Lung (tissue), 13 donors: ENCODE data around the gene CIAO3. TPM values are rescaled to one million over a fixed set of nuclear protein-coding genes. Genes with fewer than 3 reads are reported as not detected.

ENCODE experiments used
- ATAC-seq: fragments of 200-7000 bp; cut with Tn5 transposase; one replicate; pipeline ENCODE4 v1.9.1; 2020; ENCODE audit warnings: moderate number of reproducible peaks; ENCODE audit not compliant: insufficient read depth, low FRiP score
- DNase-seq, 3 donors: peaks; one replicate each; pipeline ENCODE4 v3.0.0-alpha.2; 2013 to 2017
- H3K27ac ChIP-seq, 2 donors: one replicate each; pipeline ENCODE4 v1.5.1; 2013; ENCODE audit warnings: mild to moderate bottlenecking in 2 of 2, moderate library complexity in 2 of 2, control low read depth in 1 of 2, inconsistent platforms in 1 of 2, low read depth in 1 of 2, low read length in 1 of 2
- H3K27me3 ChIP-seq, 3 donors: one replicate each; pipeline ENCODE4 v1.5.1; 2013; ENCODE audit warnings: low read length in 2 of 3; ENCODE audit not compliant: control insufficient read depth in 3 of 3, insufficient read depth in 3 of 3
- H3K36me3 ChIP-seq, 4 donors: one replicate each; pipeline ENCODE4 v1.5.1; 2013; ENCODE audit warnings: low read length in 4 of 4, mild to moderate bottlenecking in 1 of 4, moderate library complexity in 1 of 4; ENCODE audit not compliant: control insufficient read depth in 4 of 4, insufficient read depth in 4 of 4
- H3K4me1 ChIP-seq, 5 donors: one replicate each; pipeline ENCODE4 v1.5.1; 2013; ENCODE audit warnings: low read length in 5 of 5, mild to moderate bottlenecking in 2 of 5, moderate library complexity in 1 of 5; ENCODE audit not compliant: control insufficient read depth in 5 of 5, insufficient read depth in 5 of 5
- H3K4me3 ChIP-seq: one replicate; pipeline ENCODE4 v1.5.1; 2013; ENCODE audit warnings: mild to moderate bottlenecking, control low read depth, moderate library complexity
- H3K9ac ChIP-seq, 2 donors: one replicate each; pipeline ENCODE4 v1.5.1; 2013; ENCODE audit warnings: low read length in 2 of 2, control low read depth in 1 of 2; ENCODE audit not compliant: insufficient read depth in 1 of 2
- H3K9me3 ChIP-seq, 4 donors: one replicate each; pipeline ENCODE4 v1.5.1; 2013; ENCODE audit warnings: low read length in 3 of 4, mild to moderate bottlenecking in 1 of 4, moderate library complexity in 1 of 4; ENCODE audit not compliant: control insufficient read depth in 4 of 4, insufficient read depth in 3 of 4
- CTCF ChIP-seq: IDR thresholded peaks from 2 replicates; pipeline ENCODE4 v1.5.1; 2012; ENCODE audit warnings: mild to moderate bottlenecking; ENCODE audit errors: control extremely low read depth, extremely low read depth
- WGBS, 2 donors: extraction: QIAGEN DNeasy Blood & Tissue Kit; methylation state at CpG; one replicate each; pipeline ENCODE4 v1.1.7; 2013; 5-methylcytosine and 5-hydroxymethylcytosine counted together
- polyA plus RNA-seq, 2 donors: library from polyadenylated mRNA; stranded (reverse); fragments of 200-250 nt; gene quantifications; one replicate each; pipeline ENCODE4 v1.2.1, GENCODE V29; 2013
- small RNA-seq: library from RNA; depleted of rRNA; stranded (forward); fragments of <200 nt; gene quantifications from one replicate; pipeline ENCODE3, GENCODE V24; 2014; ENCODE audit warnings: low replicate concordance
- total RNA-seq, 2 donors: library from RNA; depleted of rRNA in 1 of 2; stranded (reverse); fragments of >200 nt in 1 of 2; gene quantifications; one replicate each; pipeline ENCODE4 v1.2.1, GENCODE V29; 2014 to 2021
- donor health status: control.
- donor health status: control.
- donor health status: Bipolar disorder and iron deficiency.
- donor health status: healthy.
- donor health status: DM: yes; HTN: yes; CAD: no.

The CIAO3 gene
- total and polyA plus RNA-seq, 4 donors: 21.0 to 40.6 (median 30.7) TPM

- Histone ChIP-seq H3K36me3 (peaks cover 3 to 21% (median 16%) of the 10 kb centered on the region in 4 donors), H3K9me3 (no peaks in the 10 kb centered on the region), H3K9ac (no peak overlapping the region), H3K4me1 (peaks cover 4 to 35% (median 25%) of the 10 kb centered on the region in 5 donors), H3K4me3 (peak overlapping the region; percentile 84), H3K27ac (peak overlapping the region; percentile 83 to 94), H3K27me3 (no peaks in the 10 kb centered on the region)
- TF ChIP-seq CTCF: no peak
- 45 to 51% methylated on average over 44 of the region's 44 CpGs for WGBS, 2 donors
- DNase-seq (no peak), ATAC-seq (no peak)
Observed at GRCh38 chr16:680967-681745, 59.6 kb downstream of the CIAO3 start.

GRCh38 chr16:680625-680945 lies 60.2 kb downstream of the CIAO3 start:
- H3K4me3 ChIP-seq: peak overlapping the region; percentile 84
- H3K9ac ChIP-seq: no peak overlapping the region
- H3K27me3 ChIP-seq: no peaks in the 10 kb centered on the region
- ATAC-seq (no peak), DNase-seq (no peak)
- H3K27ac ChIP-seq: peak overlapping the region; percentile 83 to 94
- H3K4me1 ChIP-seq: peaks cover 4 to 37% (median 25%) of the 10 kb centered on the region in 5 donors
- 0% methylated on average over 20 to 38 of the region's 38 CpGs for WGBS, 2 donors
- H3K36me3 ChIP-seq: peaks cover 3 to 19% (median 15%) of the 10 kb centered on the region in 4 donors
- no peaks in the 10 kb centered on the region for H3K9me3 ChIP-seq
- no peak for TF ChIP-seq CTCF

- Histone ChIP-seq H3K27me3 (no peaks in the 10 kb centered on the region), H3K9me3 (no peaks in the 10 kb centered on the region), H3K9ac (no peak within 1 kb of the TSS), H3K36me3 (peaks cover 3 to 17% (median 15%) of the 10 kb centered on the region in 4 donors), H3K27ac (peak within 1 kb of the TSS; percentile 92 to 94), H3K4me3 (peak within 1 kb of the TSS; percentile 84), H3K4me1 (peaks cover 4 to 37% (median 25%) of the 10 kb centered on the region in 5 donors)
- 1 to 2% methylated on average over 72 to 91 of the region's 91 CpGs for WGBS, 2 donors
- TF ChIP-seq CTCF: no peak
- DNase-seq (peak; percentile 85 to 93 (median 89)), ATAC-seq (peak; percentile 76)
Observed at GRCh38 chr16:679814-680624, 60.8 kb downstream of the CIAO3 start, which contains the start of gene STUB1. Gene STUB1, plus strand, starts transcription at chr16:680410. Its CDS starts 116 bp downstream, at chr16:680526.

Small RNAs within 50 kb of the gene (small RNA-seq; reads per million reads assigned to genes)
- not detected for gene MIR662

Other genes with a start within 250 kb of the CIAO3 start
- gene CAPN15, start 213.3 kb downstream of the CIAO3 start, total RNA-seq: 10 to 100 TPM; 14.4 to 64.1 TPM
- 10 to 100 TPM; 37.2 to 40.6 TPM for gene CAPN15, start 213.3 kb downstream of the CIAO3 start, polyA plus RNA-seq
- not detected for gene PRR35, start 180.6 kb downstream of the CIAO3 start, total RNA-seq
- gene PRR35, start 180.6 kb downstream of the CIAO3 start, polyA plus RNA-seq: not detected
- 1 to 10 TPM; 7.0 to 8.6 TPM for gene NHLRC4, start 174.0 kb downstream of the CIAO3 start, total RNA-seq
- gene NHLRC4, start 174.0 kb downstream of the CIAO3 start, polyA plus RNA-seq: 1 to 10 TPM; 2.3 to 4.5 TPM
- 10 to 100 TPM; 34.9 to 81.2 TPM for gene PIGQ, start 171.0 kb downstream of the CIAO3 start, total RNA-seq
- 10 to 100 TPM; 41.5 to 98.2 TPM for gene PIGQ, start 171.0 kb downstream of the CIAO3 start, polyA plus RNA-seq
- gene RAB40C, start 150.9 kb downstream of the CIAO3 start, total RNA-seq: 10 to 100 TPM; 25.1 to 58.9 TPM
- gene RAB40C, start 150.9 kb downstream of the CIAO3 start, polyA plus RNA-seq: 10 to 100 TPM; 34.0 to 53.8 TPM
- 1 to 10 TPM in 1 of 2 donors, under 1 TPM in 1; 0.31 to 2.5 TPM for gene WFIKKN1, start 110.0 kb downstream of the CIAO3 start, total RNA-seq
- under 1 TPM; 0.44 to 0.79 TPM for gene WFIKKN1, start 110.0 kb downstream of the CIAO3 start, polyA plus RNA-seq
- 10 to 100 TPM; 36.1 to 89.8 TPM for gene METTL26, start 104.7 kb downstream of the CIAO3 start, total RNA-seq
- gene METTL26, start 104.7 kb downstream of the CIAO3 start, polyA plus RNA-seq: 100 to 1,000 TPM; 138 to 200 TPM
- 10 to 100 TPM in 1 of 2 donors, 1 to 10 TPM in 1; 9.1 to 61.6 TPM for gene MCRIP2, start 99.2 kb downstream of the CIAO3 start, total RNA-seq
- gene MCRIP2, start 99.2 kb downstream of the CIAO3 start, polyA plus RNA-seq: 100 to 1,000 TPM in 1 of 2 donors, 10 to 100 TPM in 1; 45.0 to 109 TPM
- gene WDR90, start 91.6 kb downstream of the CIAO3 start, total RNA-seq: 10 to 100 TPM; 22.4 to 74.2 TPM
- 10 to 100 TPM; 18.6 to 33.4 TPM for gene WDR90, start 91.6 kb downstream of the CIAO3 start, polyA plus RNA-seq
- 100 to 1,000 TPM in 1 of 2 donors, 10 to 100 TPM in 1; 40.5 to 121 TPM for gene RHOT2, start 72.9 kb downstream of the CIAO3 start, total RNA-seq
- 100 to 1,000 TPM; 111 to 119 TPM for gene RHOT2, start 72.9 kb downstream of the CIAO3 start, polyA plus RNA-seq
- 1 to 10 TPM in 1 of 2 donors, under 1 TPM in 1; 0.91 to 5.4 TPM for gene RHBDL1, start 65.3 kb downstream of the CIAO3 start, total RNA-seq
- gene RHBDL1, start 65.3 kb downstream of the CIAO3 start, polyA plus RNA-seq: 1 to 10 TPM in 1 of 2 donors, under 1 TPM in 1; 0.98 to 2.2 TPM
- 100 to 1,000 TPM in 1 of 2 donors, 10 to 100 TPM in 1; 58.8 to 131 TPM for gene STUB1, start 60.6 kb downstream of the CIAO3 start, total RNA-seq
- gene STUB1, start 60.6 kb downstream of the CIAO3 start, polyA plus RNA-seq: 100 to 1,000 TPM; 113 to 131 TPM
- gene JMJD8, start 56.7 kb downstream of the CIAO3 start, total RNA-seq: 10 to 100 TPM; 32.5 to 90.3 TPM
- 10 to 100 TPM; 48.4 to 67.5 TPM for gene JMJD8, start 56.7 kb downstream of the CIAO3 start, polyA plus RNA-seq
- gene WDR24, start 50.6 kb downstream of the CIAO3 start, total RNA-seq: 10 to 100 TPM in 1 of 2 donors, 1 to 10 TPM in 1; 8.1 to 16.3 TPM
- 1 to 10 TPM; 8.1 to 9.8 TPM for gene WDR24, start 50.6 kb downstream of the CIAO3 start, polyA plus RNA-seq
- gene FBXL16, start 35.2 kb downstream of the CIAO3 start, total RNA-seq: 1 to 10 TPM in 1 of 2 donors, under 1 TPM in 1; 0.14 to 7.4 TPM
- gene FBXL16, start 35.2 kb downstream of the CIAO3 start, polyA plus RNA-seq: 1 to 10 TPM in 1 of 2 donors, under 1 TPM in 1; 0.93 to 5.0 TPM
- 10 to 100 TPM; 10.9 to 67.3 TPM for gene METRN, start 25.9 kb downstream of the CIAO3 start, total RNA-seq
- 10 to 100 TPM; 30.3 to 52.7 TPM for gene METRN, start 25.9 kb downstream of the CIAO3 start, polyA plus RNA-seq
- 10 to 100 TPM in 1 of 2 donors, 1 to 10 TPM in 1; 9.2 to 65.7 TPM for gene ANTKMT, start 19.9 kb downstream of the CIAO3 start, total RNA-seq
- 10 to 100 TPM; 35.5 to 56.3 TPM for gene ANTKMT, start 19.9 kb downstream of the CIAO3 start, polyA plus RNA-seq
- gene CCDC78, start 14.6 kb downstream of the CIAO3 start, total RNA-seq: 10 to 100 TPM; 35.7 to 71.6 TPM
- 10 to 100 TPM; 25.6 to 38.3 TPM for gene CCDC78, start 14.6 kb downstream of the CIAO3 start, polyA plus RNA-seq
- 10 to 100 TPM in 1 of 2 donors, 1 to 10 TPM in 1; 4.1 to 26.7 TPM for gene HAGHL, start 13.9 kb downstream of the CIAO3 start, total RNA-seq
- gene HAGHL, start 13.9 kb downstream of the CIAO3 start, polyA plus RNA-seq: 10 to 100 TPM; 13.0 to 13.1 TPM
- 100 to 1,000 TPM in 1 of 2 donors, 10 to 100 TPM in 1; 98.8 to 155 TPM for gene MSLN, start 19.7 kb upstream of the CIAO3 start, total RNA-seq
- 100 to 1,000 TPM; 116 to 125 TPM for gene MSLN, start 19.7 kb upstream of the CIAO3 start, polyA plus RNA-seq
- 10 to 100 TPM in 1 of 2 donors, 1 to 10 TPM in 1; 8.2 to 25.2 TPM for gene RPUSD1, start 47.4 kb upstream of the CIAO3 start, total RNA-seq
- gene RPUSD1, start 47.4 kb upstream of the CIAO3 start, polyA plus RNA-seq: 10 to 100 TPM; 21.8 to 25.6 TPM
- gene CHTF18, start 47.6 kb upstream of the CIAO3 start, total RNA-seq: 10 to 100 TPM; 13.3 to 16.5 TPM
- gene CHTF18, start 47.6 kb upstream of the CIAO3 start, polyA plus RNA-seq: 10 to 100 TPM in 1 of 2 donors, 1 to 10 TPM in 1; 7.5 to 17.4 TPM
- gene GNG13, start 59.7 kb upstream of the CIAO3 start, total RNA-seq: not detected
- gene GNG13, start 59.7 kb upstream of the CIAO3 start, polyA plus RNA-seq: not detected
- gene LMF1, start 230.0 kb upstream of the CIAO3 start, total RNA-seq: 10 to 100 TPM; 22.1 to 23.7 TPM
- 10 to 100 TPM in 1 of 2 donors, 1 to 10 TPM in 1; 9.1 to 19.0 TPM for gene LMF1, start 230.0 kb upstream of the CIAO3 start, polyA plus RNA-seq
- 1 to 10 TPM in 1 of 2 donors, under 1 TPM in 1; 0.40 to 4.0 TPM for gene SOX8, start 240.8 kb upstream of the CIAO3 start, total RNA-seq
- gene SOX8, start 240.8 kb upstream of the CIAO3 start, polyA plus RNA-seq: under 1 TPM; 0.33 to 0.39 TPM